Measurements from ENCODE around the gene LRRK1.

The LRRK1 gene

DNA sequence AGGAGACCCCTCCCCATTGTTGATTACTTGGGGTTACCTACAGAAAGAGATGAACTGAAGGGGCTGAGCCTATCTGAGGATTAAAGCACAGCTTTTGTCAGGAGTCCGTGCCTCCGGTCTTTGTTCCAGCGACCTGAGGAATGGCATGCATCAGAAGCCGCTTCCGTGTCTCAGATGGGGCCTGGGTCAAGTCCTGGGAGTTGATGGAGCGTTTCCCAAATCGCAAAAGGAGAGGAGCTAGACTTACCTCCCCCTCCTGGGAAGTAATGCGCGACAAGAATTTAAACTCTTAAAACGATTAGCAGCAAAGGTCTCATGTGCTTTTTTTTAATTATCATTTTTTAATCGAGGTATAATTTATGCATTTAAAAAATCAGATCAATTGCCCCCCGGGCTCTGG is 40.5 kb upstream of the LRRK1 start:
- Histone ChIP-seq H3K27me3 (ENCODE audit: insufficient read depth, low read length) (no peaks in the 10 kb centered on the region), H3K9me2 (ENCODE audit: low read depth, low read length) (no peaks in the 10 kb centered on the region), H3K79me2 (ENCODE audit: insufficient read depth, low read length) (no peaks in the 10 kb centered on the region), H3K4me2 (ENCODE audit: low read length) (no peak overlapping the region), H2AFZ (ENCODE audit: low read length) (no peak overlapping the region), H3K9me3 (ENCODE audit: low read length) (no peaks in the 10 kb centered on the region), H3K4me3 (ENCODE audit: low read depth, low read length, poor library complexity, severe bottlenecking) (no peak overlapping the region), H3K9ac (ENCODE audit: low read length) (no peak overlapping the region), H3K4me1 (ENCODE audit: insufficient read depth, low read length, severe bottlenecking) (no peaks in the 10 kb centered on the region), H3K36me3 (ENCODE audit: insufficient read depth, low read length) (no peaks in the 10 kb centered on the region), H3K27ac (ENCODE audit: low read depth, low read length, poor library complexity, severe bottlenecking) (no peak overlapping the region), H4K20me1 (ENCODE audit: insufficient read depth, low read length) (no peaks in the 10 kb centered on the region), H3F3A (ENCODE audit: insufficient read depth, low read length) (no peaks in the 10 kb centered on the region)
- TF ChIP-seq EZH2 (IDR thresholded peaks at IDR 0.05; ENCODE audit: borderline replicate concordance, low read length), result no peak
- TF ChIP-seq CTCF (IDR thresholded peaks at IDR 0.05; ENCODE audit: low read length), result no peak

DNA sequence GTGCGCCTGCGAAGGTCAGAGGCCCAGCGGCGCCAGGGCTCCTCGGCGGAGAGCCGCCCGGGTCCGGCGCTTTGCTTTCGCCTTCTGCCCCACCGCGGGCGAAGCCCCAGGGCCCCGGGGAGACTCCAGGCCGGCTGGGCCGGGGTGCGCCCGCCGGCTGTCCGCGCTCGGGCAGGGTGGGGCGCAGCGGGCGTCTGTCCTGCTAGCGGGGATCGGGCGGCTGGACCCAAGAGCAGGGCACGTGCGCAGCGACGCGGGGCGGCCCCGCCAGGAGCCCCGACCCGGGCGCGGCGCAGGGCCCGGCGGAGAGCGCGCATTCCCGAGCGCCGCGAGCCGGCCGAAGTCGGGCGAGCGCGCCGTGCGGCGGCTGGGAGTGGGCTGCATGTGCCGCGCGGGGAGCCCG is 40.1 kb upstream of the LRRK1 start:
- no peaks in the 10 kb centered on the region for H3K79me2 ChIP-seq (ENCODE audit: insufficient read depth, low read length)
- H3K9me2 ChIP-seq (ENCODE audit: low read depth, low read length), result no peaks in the 10 kb centered on the region
- no peak overlapping the region for H3K4me2 ChIP-seq (ENCODE audit: low read length)
- no peaks in the 10 kb centered on the region for H3K4me1 ChIP-seq (ENCODE audit: insufficient read depth, low read length, severe bottlenecking)
- no peak for TF ChIP-seq CTCF (IDR thresholded peaks at IDR 0.05; ENCODE audit: low read length)
- no peak for TF ChIP-seq EZH2 (IDR thresholded peaks at IDR 0.05; ENCODE audit: borderline replicate concordance, low read length)
- H2AFZ ChIP-seq (ENCODE audit: low read length), result no peak overlapping the region
- H3K36me3 ChIP-seq (ENCODE audit: insufficient read depth, low read length), result no peaks in the 10 kb centered on the region
- no peaks in the 10 kb centered on the region for H4K20me1 ChIP-seq (ENCODE audit: insufficient read depth, low read length)
- no peaks in the 10 kb centered on the region for H3K9me3 ChIP-seq (ENCODE audit: low read length)
- H3F3A ChIP-seq (ENCODE audit: insufficient read depth, low read length), result no peaks in the 10 kb centered on the region
- H3K27ac ChIP-seq (ENCODE audit: low read depth, low read length, poor library complexity, severe bottlenecking), result no peak overlapping the region
- no peak overlapping the region for H3K9ac ChIP-seq (ENCODE audit: low read length)
- no peaks in the 10 kb centered on the region for H3K27me3 ChIP-seq (ENCODE audit: insufficient read depth, low read length)
- H3K4me3 ChIP-seq (ENCODE audit: low read depth, low read length, poor library complexity, severe bottlenecking), result no peak overlapping the region

- H3K36me3 ChIP-seq (ENCODE audit: insufficient read depth, low read length), result no peaks in the 10 kb centered on the region
- H3K9me2 ChIP-seq (ENCODE audit: low read depth, low read length), result no peaks in the 10 kb centered on the region
- no peak for TF ChIP-seq CTCF (IDR thresholded peaks at IDR 0.05; ENCODE audit: low read length)
- TF ChIP-seq EZH2 (IDR thresholded peaks at IDR 0.05; ENCODE audit: borderline replicate concordance, low read length), result no peak
- no peak within 1 kb of the TSS for H3K4me3 ChIP-seq (ENCODE audit: low read depth, low read length, poor library complexity, severe bottlenecking)
- no peak within 1 kb of the TSS for H3K4me2 ChIP-seq (ENCODE audit: low read length)
- H3K9me3 ChIP-seq (ENCODE audit: low read length), result no peaks in the 10 kb centered on the region
- H3K27ac ChIP-seq (ENCODE audit: low read depth, low read length, poor library complexity, severe bottlenecking), result no peak within 1 kb of the TSS
- no peak within 1 kb of the TSS for H2AFZ ChIP-seq (ENCODE audit: low read length)
- no peaks in the 10 kb centered on the region for H4K20me1 ChIP-seq (ENCODE audit: insufficient read depth, low read length)
- no peaks in the 10 kb centered on the region for H3K79me2 ChIP-seq (ENCODE audit: insufficient read depth, low read length)
- H3F3A ChIP-seq (ENCODE audit: insufficient read depth, low read length), result no peaks in the 10 kb centered on the region
- H3K9ac ChIP-seq (ENCODE audit: low read length), result no peak within 1 kb of the TSS
- H3K27me3 ChIP-seq (ENCODE audit: insufficient read depth, low read length), result no peaks in the 10 kb centered on the region
- no peaks in the 10 kb centered on the region for H3K4me1 ChIP-seq (ENCODE audit: insufficient read depth, low read length, severe bottlenecking)
These were observed 39.6 kb upstream of the LRRK1 start, which contains the start of gene ALDH1A3 for GRCh38 chr15:100879464-100880138. Gene ALDH1A3 (plus strand): TSS chr15:100879831. CDS start chr15:100879908, 77 bp downstream.
